LNCaP clone FGC (cell line): ENCODE data around the gene GLS.
"Not testable (repeated sequence)": the region's sequence is repeated elsewhere in the genome, so short reads cannot be mapped to it uniquely, and the experiment has no call there.

Experiments
- DNase-seq: peaks from one replicate; pipeline ENCODE4 v3.0.0-alpha.2; 2011; ENCODE audit warnings: low read depth
- H3K4me3 ChIP-seq: 2 replicates; pipeline ENCODE4 v1.5.1; 2011; ENCODE audit warnings: mild to moderate bottlenecking, low read depth, low read length, control low read depth
- CTCF ChIP-seq: IDR thresholded peaks from 2 replicates; pipeline ENCODE4 v1.5.1; 2012; ENCODE audit warnings: mild to moderate bottlenecking; ENCODE audit not compliant: control insufficient read depth, insufficient read depth; ENCODE audit errors: extremely low read depth

Gene GLS

DNA sequence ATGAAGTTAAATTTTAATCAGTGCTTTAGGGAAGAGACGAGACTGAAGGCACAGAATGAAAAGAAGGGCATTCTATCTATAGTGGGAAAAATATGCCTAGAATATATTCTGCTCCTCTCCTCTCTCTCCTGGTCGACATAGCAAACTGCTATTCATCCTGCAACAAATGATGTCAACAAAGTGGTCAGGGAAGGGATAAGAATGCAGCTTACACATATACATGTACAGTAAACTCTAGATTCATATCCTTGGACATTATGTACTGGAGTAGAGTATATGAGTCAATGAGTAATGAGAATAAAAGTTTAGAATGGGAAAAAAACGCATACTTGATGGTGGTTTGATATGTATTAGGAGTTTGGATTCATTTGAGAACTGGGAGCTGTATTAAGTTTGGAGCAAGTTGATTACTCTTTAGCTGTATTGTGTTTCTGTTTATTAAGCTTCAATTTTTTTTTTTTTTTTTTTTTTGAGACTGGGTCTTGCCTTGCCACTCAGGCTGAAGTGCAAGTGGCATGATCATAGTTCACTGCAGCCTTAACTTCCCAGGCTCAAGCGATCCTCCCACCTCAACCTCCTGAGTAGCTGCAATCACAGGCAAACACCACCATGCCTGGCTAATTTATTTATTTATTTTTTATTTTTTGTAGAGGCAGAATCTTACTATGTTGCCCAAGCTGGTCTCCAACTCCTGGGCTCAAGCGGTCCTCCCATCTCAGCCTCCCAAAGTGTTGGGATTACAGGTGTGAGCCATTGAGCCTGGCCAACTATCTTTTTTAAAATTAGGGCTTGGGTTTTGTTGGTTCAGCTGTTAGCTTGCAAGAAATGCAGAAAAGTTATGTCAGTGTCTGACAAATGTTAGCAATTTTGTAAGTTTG, 79.5 kb downstream of the GLS start:
- DNase-seq: no peak
- no peak overlapping the region for H3K4me3 ChIP-seq
- no peak for TF ChIP-seq CTCF

DNA sequence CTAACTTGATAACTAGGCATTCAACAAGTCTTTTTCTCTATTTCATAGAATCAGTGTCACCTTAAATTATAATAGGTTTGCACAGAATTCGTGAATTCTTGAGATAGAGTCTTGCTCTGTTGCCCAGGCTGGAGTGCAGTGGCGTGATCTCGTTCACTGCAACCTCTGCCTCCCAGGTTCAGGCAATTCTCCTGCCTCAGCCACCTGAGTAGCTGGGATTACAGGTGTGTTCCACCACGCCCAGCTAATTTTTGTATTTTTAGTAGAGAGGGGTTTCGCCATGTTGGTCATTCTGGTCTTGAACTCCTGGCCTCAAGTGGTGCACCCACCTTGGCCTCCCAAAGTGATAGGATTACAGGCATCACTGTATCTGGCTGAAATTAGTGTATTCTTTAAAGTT, 80.5 kb downstream of the GLS start:
- DNase-seq, H3K4me3 ChIP-seq: not testable (repeated sequence)

DNA sequence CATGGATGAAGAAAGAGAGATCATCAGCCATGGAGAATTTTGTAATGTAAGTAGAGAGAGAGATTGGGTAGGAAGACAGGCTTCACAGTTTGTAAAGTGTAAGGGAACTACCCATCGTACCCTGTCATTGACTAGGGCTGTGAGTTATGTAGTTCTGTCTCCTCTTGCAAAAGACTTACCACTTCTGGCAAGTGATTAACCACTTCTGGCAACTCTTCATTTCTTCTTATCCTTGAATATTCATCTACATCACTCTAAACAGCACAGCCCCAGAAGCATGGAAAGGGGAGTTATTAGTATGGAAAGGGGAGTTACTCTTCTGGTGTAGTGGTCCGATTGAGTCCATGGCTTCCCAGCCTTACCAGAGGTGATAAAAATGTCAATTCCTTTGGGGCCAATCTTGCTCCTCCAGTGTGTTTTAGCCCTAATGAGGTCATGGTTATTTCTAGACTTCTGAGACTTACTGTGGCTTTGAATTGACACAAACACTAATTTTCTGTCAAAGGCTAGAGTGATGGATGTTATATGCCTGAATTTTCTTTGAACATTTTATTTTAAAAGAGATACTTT, 81.4 kb downstream of the GLS start:
- TF ChIP-seq CTCF: no peak
- no peak for DNase-seq
- no peak overlapping the region for H3K4me3 ChIP-seq

DNA sequence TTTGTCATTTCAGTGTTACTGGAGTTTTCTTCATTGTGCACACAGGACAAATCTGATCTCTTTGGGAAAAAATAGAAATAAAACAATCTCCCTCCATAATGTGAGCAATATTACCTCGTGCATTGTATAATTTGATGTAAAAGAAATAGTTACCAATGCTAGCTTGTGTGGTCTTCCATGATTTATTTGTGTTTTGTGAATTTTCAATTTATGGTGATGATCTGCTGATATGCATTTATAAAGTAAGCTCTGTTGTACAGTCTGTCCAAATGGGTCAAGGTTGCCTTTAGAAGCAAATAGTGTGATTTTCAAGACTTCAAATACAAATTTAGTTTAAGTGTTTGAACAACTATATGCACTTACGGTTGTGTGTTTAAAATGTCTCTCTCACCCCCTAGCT, 82.5 kb downstream of the GLS start:
- DNase-seq: no peak
- TF ChIP-seq CTCF: no peak

GRCh38 chr2:190964170-190964795, 83.7 kb downstream of the GLS start:
- DNase-seq: no peak
- H3K4me3 ChIP-seq: no peak overlapping the region
- no peak for TF ChIP-seq CTCF

More for the DNA sequence above, 82.5 kb downstream of the GLS start:
- no peak overlapping the region for H3K4me3 ChIP-seq

- no peak for TF ChIP-seq CTCF
- DNase-seq: no peak
Measured at GRCh38 chr2:190965580-190966222, 85.1 kb downstream of the GLS start.

GRCh38 chr2:190968522-190968921, 87.9 kb downstream of the GLS start:
- TF ChIP-seq CTCF: no peak
- DNase-seq: no peak
- no peak overlapping the region for H3K4me3 ChIP-seq

More at GRCh38 chr2:190965580-190966222, 85.1 kb downstream of the GLS start:
- no peak overlapping the region for H3K4me3 ChIP-seq
